ENCODE results near the gene TAF13. TPM values are rescaled to one million over a fixed set of nuclear protein-coding genes. Genes with fewer than 3 reads are reported as not detected.

Gene TAF13
- total and polyA plus RNA-seq, 2 of the 4 experiments (the other 2 are of a cell fraction): 13.1 to 42.5 TPM

DNA sequence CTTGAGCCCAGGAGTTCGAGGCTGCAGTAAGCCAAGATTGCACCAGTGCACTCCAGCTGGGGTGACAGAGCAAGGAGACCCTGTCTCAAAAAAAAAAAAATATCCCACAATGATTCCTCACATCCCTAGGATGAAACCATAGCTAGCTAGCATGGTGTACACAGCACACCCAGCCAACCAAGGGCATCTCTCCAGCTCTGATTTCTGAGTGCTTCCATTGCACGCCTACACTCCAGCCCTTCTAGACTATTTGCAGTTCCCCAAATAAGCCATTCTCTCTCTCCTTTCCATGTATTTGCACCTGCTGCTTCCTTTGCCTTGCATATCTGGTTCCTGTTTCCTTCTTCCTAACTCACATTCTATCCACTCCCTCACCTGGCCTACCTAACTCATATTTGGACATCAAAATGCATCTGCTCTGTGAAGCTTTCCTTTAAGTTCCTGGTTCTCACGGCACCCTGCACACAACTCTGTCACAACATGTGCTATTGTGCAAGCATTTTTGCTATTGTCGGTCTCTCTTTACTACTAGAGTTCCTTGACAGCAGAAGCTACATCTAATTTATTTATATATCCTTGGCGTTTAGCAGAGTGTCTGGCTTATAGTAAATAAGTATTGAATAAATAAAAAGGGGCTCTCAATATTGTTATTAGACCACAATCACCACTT, 35.7 kb upstream of the TAF13 start:
- H3K9me3 ChIP-seq (ENCODE audit: control insufficient read depth, insufficient read depth, low read length): no peaks in the 10 kb centered on the region
- in situ Hi-C loops (cut with MboI; ENCODE audit: low sequenced_read_pairs): no loop called here
- CTCF ChIA-PET: interaction anchor here (0.6 to 2.4 kb wide), 7 partner anchors 11 to 181 kb away, joined by 3 to 13 read pairs (median 3); partner anchors contain the start of gene TMEM167B
- H3K36me3 ChIP-seq (ENCODE audit: control insufficient read depth, insufficient read depth, low read length): no peaks in the 10 kb centered on the region
- no TSS peak for BruUV-seq (replicated peaks)
- H3K27me3 ChIP-seq (ENCODE audit: control insufficient read depth, insufficient read depth, low read length): peaks cover 23% of the 10 kb centered on the region
- H3K23ac ChIP-seq (ENCODE audit: low read depth, low read length): no peak overlapping the region
- H2BK120ac ChIP-seq (ENCODE audit: low read depth, low read length): no peak overlapping the region
- DNase-seq: no peak
- TF ChIP-seq RCOR1 (IDR thresholded peaks at IDR 0.05; ENCODE audit: insufficient replicate concordance, low read length) (no peak), CEBPB (IDR thresholded peaks at IDR 0.05; ENCODE audit: low read depth, low read length) (peak; percentile 58)
- no peak overlapping the region for H4K91ac ChIP-seq (ENCODE audit: insufficient read depth, low read depth, low read length)
- no peak overlapping the region for H3K27ac ChIP-seq (ENCODE audit: insufficient read depth, low read length)
- no peak overlapping the region for H3K4ac ChIP-seq (ENCODE audit: low read depth, low read length)
- no peak overlapping the region for H3K18ac ChIP-seq (ENCODE audit: low read depth, low read length)
- H4K8ac ChIP-seq (ENCODE audit: low read depth in 2 of 2, low read length in 2 of 2): no peak overlapping the region
- ATAC-seq (ENCODE audit: low read depth): no peak
- H2AK5ac ChIP-seq (ENCODE audit: low read depth, low read length): no peak overlapping the region
- dilution Hi-C loops (cut with HindIII; ENCODE audit: low sequenced_read_pairs, unreplicated experiment): no loop called here
- no peak overlapping the region for H4K5ac ChIP-seq (ENCODE audit: low read depth, low read length)
- H2BK20ac ChIP-seq (ENCODE audit: low read depth, low read length): no peak overlapping the region
- no peaks in the 10 kb centered on the region for H4K20me1 ChIP-seq (ENCODE audit: insufficient read depth, low read length)
- no peak overlapping the region for H3K9ac ChIP-seq (ENCODE audit: low read depth, low read length)
- H2AK9ac ChIP-seq (replicated peaks; ENCODE audit: low read depth, low read length, poor library complexity): no peak overlapping the region
- no peak overlapping the region for H2BK15ac ChIP-seq (ENCODE audit: low read depth, low read length)
- intact Hi-C loops (cut with micrococcal nuclease): loop anchor here (1.0 to 5.0 kb wide), 4 partner anchors 103 to 287 kb away; partner anchors contain the start of gene CLCC1
- H3K4me3 ChIP-seq (ENCODE audit: insufficient read depth, low read depth, low read length): no peak overlapping the region
- POLR2A ChIA-PET (ENCODE audit: unreplicated experiment): no interaction called here
- H3K4me2 ChIP-seq (ENCODE audit: low read depth, low read length): no peak overlapping the region
- no peak overlapping the region for H3K14ac ChIP-seq (replicated peaks; ENCODE audit: low read depth, low read length)
- H2AFZ ChIP-seq (replicated peaks; ENCODE audit: low read length, poor library complexity): no peak overlapping the region
- H3K56ac ChIP-seq (ENCODE audit: extremely low read depth, insufficient read depth, low read length): no peak overlapping the region
- H3K4me1 ChIP-seq (ENCODE audit: control insufficient read depth, insufficient read depth, low read length): peaks cover 2% of the 10 kb centered on the region; the same call in 1 of the 2 replicates
- no peaks in the 10 kb centered on the region for H3K79me1 ChIP-seq (ENCODE audit: low read depth in 1 of 2, low read length in 2 of 2)
- H2BK5ac ChIP-seq (ENCODE audit: low read depth, low read length, poor library complexity, severe bottlenecking): no peak overlapping the region
- H3K9me1 ChIP-seq (ENCODE audit: insufficient read depth, low read length): no peaks in the 10 kb centered on the region
- 80% methylated on average over 1 of the region's 5 CpGs; no CpG with 5 or more reads in 1 of the 2 experiments for WGBS, 2 experiments (ENCODE audit: extremely low coverage in 2 of 2, insufficient read length in 1 of 2)

Data from IMR-90 (cell line).